Superior temporal gyrus (tissue), 1 donor: ENCODE data around the gene SRCIN1.
"Not testable (repeated sequence)": the region's sequence is repeated elsewhere in the genome, so short reads cannot be mapped to it uniquely, and the experiment has no call there.

ENCODE experiments used
- DNase-seq: peaks from one replicate; pipeline ENCODE4 v3.0.0-alpha.2; 2016; ENCODE audit errors: extremely low spot score

Gene SRCIN1

GRCh38 chr17:38509772-38510420 lies 95.9 kb downstream of the SRCIN1 start:
- DNase-seq, result no peak

GRCh38 chr17:38508954-38509771 lies 96.6 kb downstream of the SRCIN1 start:
- peak; percentile 84 for DNase-seq

DNA sequence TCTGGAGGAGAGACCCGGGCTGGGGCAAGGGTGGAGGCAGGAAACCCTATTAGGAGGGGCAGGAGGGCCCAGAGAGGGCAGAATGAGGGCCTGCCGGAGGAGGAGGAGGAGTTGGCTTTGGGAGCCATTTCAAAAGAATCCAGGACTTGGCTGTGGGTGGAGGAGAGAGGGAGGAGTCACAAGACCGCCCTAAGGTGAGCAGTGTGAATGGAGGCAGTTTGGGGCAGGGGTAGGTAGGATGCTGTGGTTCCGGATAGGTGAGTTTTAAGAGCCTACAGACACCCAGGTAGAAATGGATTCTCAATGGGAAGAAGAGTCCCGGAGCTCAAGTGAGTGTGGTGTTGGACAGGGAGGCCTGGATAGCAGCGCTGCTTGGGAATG lies 97.2 kb downstream of the SRCIN1 start:
- DNase-seq, result no peak

- no peak for DNase-seq
Measured at GRCh38 chr17:38507921-38508569, 97.7 kb downstream of the SRCIN1 start.

- DNase-seq, result no peak
Measured at GRCh38 chr17:38507436-38507835, 98.3 kb downstream of the SRCIN1 start.

DNA sequence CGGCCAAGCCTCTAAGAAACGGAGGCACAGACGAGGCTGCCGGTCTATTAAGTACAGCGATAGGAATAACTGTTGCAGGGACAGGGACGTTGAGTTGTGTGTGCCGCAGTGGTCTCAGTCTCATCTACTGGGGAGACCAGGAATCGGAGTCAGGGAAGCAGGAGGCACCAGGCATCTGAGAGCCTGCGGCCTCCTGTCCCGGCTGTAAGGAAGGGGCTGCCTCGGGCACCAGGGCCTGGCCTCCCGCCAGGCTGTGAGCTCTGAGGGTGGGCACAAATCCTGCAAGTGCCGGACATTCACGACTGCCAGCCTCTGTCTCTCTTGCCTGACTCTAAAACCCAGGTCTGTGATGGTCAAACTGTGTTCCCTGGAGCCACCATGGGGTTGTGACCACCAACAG lies 101.5 kb downstream of the SRCIN1 start:
- no peak for DNase-seq

- not testable (repeated sequence) for DNase-seq
Measured at GRCh38 chr17:38503286-38503913, 102.4 kb downstream of the SRCIN1 start.

DNA sequence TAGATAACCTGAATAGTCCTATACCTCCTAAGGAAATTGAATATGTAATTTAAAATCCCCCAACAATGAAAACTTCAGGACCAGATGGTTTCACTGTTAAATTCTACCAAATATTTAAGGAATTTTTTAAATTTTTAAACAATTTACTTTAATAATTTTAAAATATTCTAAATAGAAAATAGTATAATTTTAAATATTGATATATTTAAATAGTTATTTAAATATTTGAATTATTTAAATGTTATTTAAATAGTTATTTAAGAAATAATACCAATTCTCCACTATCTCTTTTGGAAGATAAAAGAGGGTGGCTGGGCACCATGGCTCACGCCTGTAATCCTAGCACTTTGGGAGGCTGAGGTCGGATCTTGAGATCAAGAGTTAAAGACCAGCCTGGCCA lies 104.0 kb downstream of the SRCIN1 start:
- DNase-seq, result not testable (repeated sequence)

DNA sequence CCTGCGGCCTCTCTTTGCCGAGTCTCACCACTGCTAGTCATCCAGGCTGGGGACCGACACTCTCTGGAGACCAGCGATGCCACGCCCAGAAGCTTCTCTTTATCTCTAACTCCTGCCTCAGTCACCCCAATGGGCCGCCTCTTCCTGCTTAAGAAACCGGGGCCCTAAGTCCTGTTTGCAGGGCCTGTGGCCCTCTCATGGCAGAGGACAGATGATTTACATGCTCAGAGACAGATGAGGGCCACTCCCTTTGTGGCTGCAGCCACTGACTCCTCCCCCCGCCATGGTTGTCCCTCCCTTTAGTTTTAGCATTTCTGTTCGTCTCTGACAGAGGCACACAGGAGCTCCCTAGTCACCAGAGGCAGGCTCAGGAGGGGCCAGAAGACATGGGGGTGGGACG lies 106.5 kb downstream of the SRCIN1 start:
- DNase-seq, result not testable (repeated sequence)

DNA sequence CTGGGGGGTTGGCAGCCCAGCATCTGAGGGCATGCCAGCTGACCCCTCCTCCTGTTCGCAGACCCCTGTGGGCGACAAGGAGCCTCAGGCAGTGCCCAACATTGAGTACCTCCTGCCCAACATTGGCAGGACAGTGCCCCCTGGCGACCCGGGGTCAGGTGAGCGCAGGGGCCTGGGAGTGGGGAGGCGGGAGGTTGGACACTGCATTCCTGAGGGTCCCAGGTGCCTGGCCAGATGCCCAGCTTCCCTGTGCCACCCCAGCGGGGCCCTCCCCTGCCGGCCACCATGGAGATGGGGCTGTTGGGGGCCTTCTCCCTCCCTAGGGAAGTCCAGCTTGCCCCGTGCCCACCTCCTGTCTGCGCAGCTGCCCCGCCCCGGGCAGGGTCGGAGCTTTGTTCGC lies 107.4 kb downstream of the SRCIN1 start:
- DNase-seq, result no peak

DNA sequence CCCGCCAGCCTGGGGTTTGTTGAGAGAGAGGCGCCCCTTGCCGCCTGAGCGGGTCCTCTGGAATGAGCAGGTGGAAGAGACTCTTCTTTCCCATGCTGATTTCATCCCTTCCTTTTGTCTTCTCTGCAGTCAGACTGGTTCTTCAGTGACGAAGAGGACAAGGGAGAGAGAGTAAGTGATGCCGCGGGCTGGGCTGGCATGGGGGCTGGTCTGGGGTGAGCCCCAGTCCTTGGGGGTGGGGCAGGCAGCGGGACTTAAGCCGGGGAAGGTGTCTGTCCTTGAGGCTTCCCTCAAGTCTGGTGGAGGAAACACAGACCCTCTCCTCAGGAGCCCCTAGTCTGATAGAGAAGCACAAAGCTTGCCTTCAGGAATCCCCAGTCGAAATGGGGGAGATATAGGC lies 108.1 kb downstream of the SRCIN1 start:
- DNase-seq, result not testable (repeated sequence)

- not testable (repeated sequence) for DNase-seq
Measured at GRCh38 chr17:38494152-38494551, 111.6 kb downstream of the SRCIN1 start.

GRCh38 chr17:38492067-38493040 lies 113.4 kb downstream of the SRCIN1 start:
- peak; percentile 91 for DNase-seq

DNA sequence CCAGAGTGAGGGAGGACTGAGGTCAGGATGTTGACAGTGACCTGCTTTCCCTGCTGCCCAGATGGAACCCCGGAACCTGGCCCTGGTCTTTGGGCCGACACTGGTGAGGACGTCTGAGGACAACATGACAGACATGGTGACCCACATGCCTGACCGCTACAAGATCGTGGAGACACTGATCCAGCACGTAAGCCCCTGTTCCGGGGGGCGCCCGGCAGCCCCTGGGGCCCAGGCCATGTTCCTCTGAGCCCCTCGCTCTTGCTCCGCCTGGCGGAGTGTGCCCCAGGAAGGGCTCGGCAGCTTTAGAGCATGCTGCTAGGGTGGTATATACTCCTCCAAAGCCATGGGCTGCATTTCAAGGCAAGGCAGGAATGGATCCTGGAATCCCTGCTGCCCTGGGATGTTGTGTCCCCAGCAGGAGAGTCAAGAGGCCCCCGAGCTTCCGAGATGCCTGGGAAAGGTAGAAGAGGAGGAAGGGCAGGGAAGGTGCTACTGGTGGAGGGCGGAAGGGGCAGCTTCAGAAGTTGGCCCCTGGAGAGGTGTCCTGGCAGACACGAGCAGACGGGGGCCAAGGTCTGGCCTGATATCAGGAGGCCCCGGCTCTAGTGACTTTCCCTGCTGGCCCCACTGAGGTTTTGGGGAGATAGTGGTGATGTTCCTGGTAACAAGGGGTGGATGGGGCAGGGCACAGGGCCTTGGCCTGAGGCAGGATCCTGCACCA lies 114.2 kb downstream of the SRCIN1 start:
- DNase-seq, result not testable (repeated sequence)

GRCh38 chr17:38489774-38490173 lies 116.0 kb downstream of the SRCIN1 start:
- not testable (repeated sequence) for DNase-seq

DNA sequence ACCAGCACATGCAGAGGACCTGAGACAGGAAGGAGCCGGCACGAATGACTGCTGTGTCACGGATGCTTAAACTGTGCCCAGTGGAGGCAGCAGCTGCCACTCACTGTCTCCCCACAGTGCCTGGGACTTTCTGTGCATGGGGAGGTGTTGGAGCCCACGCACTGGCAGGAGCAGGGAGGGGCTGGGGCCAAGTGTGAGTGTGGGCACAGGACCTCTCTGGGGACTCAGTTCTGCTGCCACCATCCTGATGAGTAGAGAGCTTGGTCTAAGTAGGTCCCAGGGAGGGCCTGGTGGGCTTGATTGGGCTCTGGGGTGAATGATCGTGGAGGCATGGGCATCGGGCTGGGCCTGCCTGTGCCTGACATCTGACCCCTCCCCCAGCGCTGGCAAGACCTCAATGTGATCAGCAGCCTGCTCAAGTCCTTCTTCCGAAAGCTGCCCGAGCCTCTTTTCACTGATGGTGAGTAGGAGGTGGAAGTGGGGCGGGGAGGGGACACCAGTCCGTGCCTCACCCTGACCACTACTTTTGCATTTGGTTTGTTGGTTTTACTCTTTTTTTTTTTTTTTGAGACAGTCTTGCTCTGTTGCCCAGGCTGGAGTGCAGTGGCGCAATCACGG lies 120.0 kb downstream of the SRCIN1 start:
- DNase-seq, result not testable (repeated sequence)

GRCh38 chr17:38485146-38485468 lies 120.6 kb downstream of the SRCIN1 start:
- DNase-seq, result no peak

DNA sequence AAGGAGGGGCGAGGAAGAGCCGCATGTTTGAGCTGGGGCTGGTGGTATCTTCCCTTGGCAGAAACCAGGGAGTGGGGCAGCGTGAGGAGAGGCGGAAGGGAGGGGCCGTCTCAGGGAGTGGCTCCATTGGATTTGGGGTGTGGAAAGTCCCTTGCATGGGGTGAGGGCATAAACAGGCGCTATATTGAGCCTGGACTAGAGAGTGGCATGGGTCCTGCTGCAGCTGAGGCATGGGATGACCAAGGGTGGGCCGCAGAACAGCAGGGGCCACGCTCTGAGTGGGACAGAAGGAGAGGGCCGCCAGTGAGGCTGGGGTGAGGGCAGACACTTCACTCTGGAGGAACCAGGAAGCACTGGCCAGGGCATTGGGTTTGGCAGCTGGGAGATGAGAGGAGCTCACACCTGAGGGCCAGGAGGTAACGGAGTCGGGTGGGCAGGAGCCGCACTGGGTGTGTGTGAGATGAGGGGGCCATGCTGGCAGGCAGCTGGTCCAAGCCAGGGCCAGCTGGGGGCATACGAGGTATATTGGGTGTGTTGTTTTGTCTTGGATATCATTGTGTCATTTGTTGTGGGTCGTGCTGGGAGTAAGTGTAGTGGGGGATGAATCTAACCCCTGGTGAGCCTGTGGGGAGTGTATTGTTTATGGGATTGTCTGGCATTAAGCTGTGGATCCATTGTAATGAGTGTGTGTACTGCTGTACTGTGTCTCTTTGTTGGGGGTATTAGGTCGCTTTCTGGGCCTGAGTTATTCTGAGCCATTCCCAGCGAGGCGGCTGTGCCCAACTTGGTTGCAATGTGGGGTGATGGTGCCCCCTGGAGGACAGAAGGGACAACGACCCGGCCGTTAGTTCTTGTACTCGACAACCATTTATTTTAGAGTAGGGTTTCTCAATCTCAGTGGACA lies 121.3 kb downstream of the SRCIN1 start:
- DNase-seq, result peak; percentile 94

GRCh38 chr17:38482700-38483043 lies 123.1 kb downstream of the SRCIN1 start:
- not testable (repeated sequence) for DNase-seq
